Mesangial cell (primary cell): ENCODE results near the gene DHRS4L2. TPM values are rescaled to one million over a fixed set of nuclear protein-coding genes. Genes with fewer than 3 reads are reported as not detected.

Experiments
- total RNA-seq: library from RNA; depleted of rRNA; stranded (reverse); fragments of >200 nt; gene quantifications from 2 replicates; pipeline ENCODE4 v1.2.3, GENCODE V29; 2015

Gene DHRS4L2
- 11.9 and 19.0 TPM in 2 replicates for total RNA-seq

DNA sequence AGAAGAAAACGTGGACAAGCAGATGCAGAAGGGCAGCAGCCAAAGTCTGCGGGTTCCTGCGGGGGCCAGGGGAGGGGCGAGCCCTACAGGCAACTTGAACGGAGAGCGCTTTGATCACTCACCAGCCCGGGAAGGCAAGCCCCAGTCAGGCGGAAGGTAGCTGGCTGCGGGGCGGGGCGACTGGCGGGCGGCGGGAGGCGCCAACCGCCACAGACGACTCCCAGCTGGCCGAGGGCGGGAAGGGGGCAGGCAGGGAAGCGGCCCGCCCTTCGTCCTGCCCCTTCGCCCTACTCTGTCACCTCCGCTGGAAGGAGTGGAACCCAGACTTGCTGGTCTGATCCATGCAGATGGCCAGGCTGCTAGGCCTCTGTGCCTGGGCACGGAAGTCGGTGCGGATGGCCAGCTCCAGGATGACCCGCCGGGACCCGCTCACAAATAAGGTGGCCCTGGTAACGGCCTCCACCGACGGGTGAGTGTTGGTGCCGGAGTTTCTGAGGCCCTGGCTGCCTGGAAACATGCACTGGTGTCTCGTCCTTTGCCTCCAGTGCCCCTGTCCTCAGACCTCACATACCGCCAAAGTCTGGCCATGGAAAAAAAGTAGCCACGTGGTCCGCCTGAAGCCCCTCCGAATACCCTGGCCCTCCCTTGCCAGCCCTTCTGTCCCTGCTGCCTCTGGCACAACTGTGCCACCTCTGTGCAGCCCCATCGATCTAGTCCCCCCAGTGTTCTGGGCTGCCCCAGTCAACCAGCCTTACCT, at the start of gene DHRS4L2:
DHRS4L2 (plus strand) TSS at position 323 of the 757 bp plus-strand sequence; CDS start at position 342, 19 bp downstream.

DNA sequence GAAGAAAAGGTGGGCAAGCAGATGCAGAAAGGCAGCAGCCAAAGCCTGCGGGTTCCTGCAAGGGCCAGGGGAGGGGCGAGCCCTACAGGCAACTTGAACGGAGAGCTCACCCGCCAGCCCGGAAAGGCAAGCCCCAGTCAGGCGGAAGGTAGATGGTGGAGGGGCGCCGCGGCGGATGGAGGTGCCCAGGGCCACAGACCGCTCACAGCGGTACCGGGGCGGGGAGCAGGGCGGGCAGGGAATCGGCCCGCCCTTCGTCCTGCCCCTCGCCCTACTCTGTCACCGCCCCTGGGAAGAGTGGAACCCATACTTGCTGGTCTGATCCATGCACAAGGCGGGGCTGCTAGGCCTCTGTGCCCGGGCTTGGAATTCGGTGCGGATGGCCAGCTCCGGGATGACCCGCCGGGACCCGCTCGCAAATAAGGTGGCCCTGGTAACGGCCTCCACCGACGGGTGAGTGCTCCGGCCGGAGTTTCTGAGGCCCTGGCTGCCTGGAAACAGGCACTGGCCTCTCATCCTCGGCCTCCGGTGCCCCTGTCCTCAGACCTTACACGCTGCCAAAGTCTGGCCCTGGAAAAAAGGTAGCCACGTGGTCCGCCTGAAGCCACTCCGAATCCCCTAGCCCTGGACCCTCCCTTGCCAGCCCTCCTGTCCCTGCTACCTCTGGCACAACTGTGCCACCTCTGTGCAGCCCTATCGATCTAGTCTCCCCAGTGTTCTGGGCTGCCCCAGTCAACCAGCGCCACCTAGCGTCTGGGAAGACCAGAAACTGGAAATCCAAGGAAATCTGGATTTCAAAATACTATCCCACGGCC, 35.1 kb upstream of the DHRS4L2 start, which contains the start of gene DHRS4:
DHRS4 (plus strand) TSS at position 307 of the 815 bp plus-strand sequence; CDS start at position 326, 19 bp downstream.

DNA sequence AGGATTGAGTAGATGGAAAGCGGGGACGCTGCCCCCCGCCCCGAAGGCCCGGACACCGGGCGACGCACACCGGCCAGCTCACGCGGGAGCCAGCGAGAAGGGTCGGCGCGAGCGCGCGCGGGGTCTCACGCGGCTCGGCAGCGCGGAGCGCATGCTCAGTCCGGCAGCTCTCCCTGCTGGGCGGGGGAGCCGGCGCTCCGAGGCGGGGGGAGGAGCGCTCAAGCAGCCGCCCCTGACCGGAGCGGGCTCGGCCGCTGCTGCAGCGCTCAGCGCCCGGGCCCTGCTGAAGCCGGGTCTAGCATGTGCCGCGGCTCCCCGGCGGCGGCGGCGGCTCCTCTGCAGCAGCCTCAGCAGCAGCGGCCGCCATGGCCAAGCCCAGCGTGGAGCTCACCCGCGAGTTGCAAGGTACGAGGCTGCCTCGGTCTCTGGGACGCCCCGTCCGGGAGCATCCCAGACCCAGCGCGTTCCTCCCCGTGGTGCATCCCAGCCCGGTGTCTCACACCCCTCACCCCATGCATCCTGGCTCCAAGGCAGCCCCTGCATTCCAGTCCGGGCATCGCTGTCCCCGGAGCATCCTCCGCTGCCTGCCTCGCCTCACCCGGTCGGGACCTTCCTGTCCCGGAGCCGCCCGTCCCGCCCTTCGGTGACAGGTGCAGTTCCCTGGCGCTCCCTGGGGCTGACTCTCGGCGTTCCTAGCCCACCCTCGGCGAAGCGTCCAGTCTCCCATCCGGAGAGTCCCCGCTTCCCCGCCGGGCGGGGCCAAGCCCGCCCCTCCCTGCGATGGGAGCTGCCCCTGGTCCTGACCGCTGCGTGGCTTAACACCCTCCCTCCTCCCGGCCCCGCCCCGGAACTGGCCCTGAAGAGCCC, 63.3 kb downstream of the DHRS4L2 start, which contains the start of gene CARMIL3:
CARMIL3 (plus strand) TSS at position 221 of the 867 bp plus-strand sequence; CDS start at position 366, 145 bp downstream.

Other genes starting within 250 kb of the DHRS4L2 start
- 39.6 and 44.0 TPM in 2 replicates for gene DHRS4, start 35.2 kb upstream of the DHRS4L2 start, total RNA-seq
- gene CARMIL3, start 63.1 kb downstream of the DHRS4L2 start, total RNA-seq: under 0.01 and 0.38 TPM in 2 replicates
- gene CPNE6, start 82.6 kb downstream of the DHRS4L2 start, total RNA-seq: not detected in 2 replicates
- 65.0 and 80.9 TPM in 2 replicates for gene PCK2, start 105.4 kb downstream of the DHRS4L2 start, total RNA-seq
- 38.0 and 68.5 TPM in 2 replicates for gene DCAF11, start 125.8 kb downstream of the DHRS4L2 start, total RNA-seq
- gene NRL, start 126.0 kb downstream of the DHRS4L2 start, total RNA-seq: 3.4 and 3.5 TPM in 2 replicates
- 0.13 TPM in 1 of 2 replicates, not detected in the other for gene FITM1, start 141.7 kb downstream of the DHRS4L2 start, total RNA-seq
- 139 and 159 TPM in 2 replicates for gene PSME1, start 147.3 kb downstream of the DHRS4L2 start, total RNA-seq
- gene EMC9, start 152.7 kb downstream of the DHRS4L2 start, total RNA-seq: 10.3 and 38.1 TPM in 2 replicates
- gene PSME2, start 157.7 kb downstream of the DHRS4L2 start, total RNA-seq: 64.3 and 68.9 TPM in 2 replicates
- gene RNF31, start 158.6 kb downstream of the DHRS4L2 start, total RNA-seq: 34.9 and 54.6 TPM in 2 replicates
- gene IRF9, start 172.3 kb downstream of the DHRS4L2 start, total RNA-seq: 24.6 and 85.1 TPM in 2 replicates
- 151 and 228 TPM in 2 replicates for gene REC8, start 183.2 kb downstream of the DHRS4L2 start, total RNA-seq
- 50.6 and 80.5 TPM in 2 replicates for gene IPO4, start 199.9 kb downstream of the DHRS4L2 start, total RNA-seq
- gene TM9SF1, start 206.5 kb downstream of the DHRS4L2 start, total RNA-seq: 58.7 and 75.7 TPM in 2 replicates
- not detected in 2 replicates for gene TSSK4, start 216.8 kb downstream of the DHRS4L2 start, total RNA-seq
- 20.2 and 24.4 TPM in 2 replicates for gene CHMP4A, start 224.6 kb downstream of the DHRS4L2 start, total RNA-seq
- 5.9 and 16.9 TPM in 2 replicates for gene MDP1, start 227.1 kb downstream of the DHRS4L2 start, total RNA-seq
- 93.6 and 135 TPM in 2 replicates for gene NEDD8, start 243.4 kb downstream of the DHRS4L2 start, total RNA-seq
- gene GMPR2, start 244.0 kb downstream of the DHRS4L2 start, total RNA-seq: 42.7 and 54.6 TPM in 2 replicates